Measurements from ENCODE around the gene KLHDC1.
"Not testable (repeated sequence)": the region's sequence is repeated elsewhere in the genome, so short reads cannot be mapped to it uniquely, and the experiment has no call there.

Gene KLHDC1, protein sequence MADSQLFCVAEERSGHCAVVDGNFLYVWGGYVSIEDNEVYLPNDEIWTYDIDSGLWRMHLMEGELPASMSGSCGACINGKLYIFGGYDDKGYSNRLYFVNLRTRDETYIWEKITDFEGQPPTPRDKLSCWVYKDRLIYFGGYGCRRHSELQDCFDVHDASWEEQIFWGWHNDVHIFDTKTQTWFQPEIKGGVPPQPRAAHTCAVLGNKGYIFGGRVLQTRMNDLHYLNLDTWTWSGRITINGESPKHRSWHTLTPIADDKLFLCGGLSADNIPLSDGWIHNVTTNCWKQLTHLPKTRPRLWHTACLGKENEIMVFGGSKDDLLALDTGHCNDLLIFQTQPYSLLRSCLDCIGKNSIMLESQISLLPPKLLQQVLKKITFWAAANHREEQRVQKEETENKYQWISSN

GRCh38 chr14:49692811-49693734, at the start of gene KLHDC1:
TSS of gene KLHDC1 (plus strand) at chr14:49693120. CDS start at chr14:49693195, 75 bp downstream.
- DNase-seq (ENCODE audit: insufficient read length, low spot score) (peak; percentile 47), FAIRE-seq (no peak)
- no peak for TF ChIP-seq CTCF (IDR thresholded peaks at IDR 0.05; ENCODE audit: insufficient read depth, missing control alignments)

GRCh38 chr14:49653508-49653907, 39.4 kb upstream of the KLHDC1 start:
- DNase-seq (ENCODE audit: insufficient read length, low spot score) (no peak), FAIRE-seq (no peak)
- TF ChIP-seq CTCF (IDR thresholded peaks at IDR 0.05; ENCODE audit: insufficient read depth, missing control alignments): no peak

DNA sequence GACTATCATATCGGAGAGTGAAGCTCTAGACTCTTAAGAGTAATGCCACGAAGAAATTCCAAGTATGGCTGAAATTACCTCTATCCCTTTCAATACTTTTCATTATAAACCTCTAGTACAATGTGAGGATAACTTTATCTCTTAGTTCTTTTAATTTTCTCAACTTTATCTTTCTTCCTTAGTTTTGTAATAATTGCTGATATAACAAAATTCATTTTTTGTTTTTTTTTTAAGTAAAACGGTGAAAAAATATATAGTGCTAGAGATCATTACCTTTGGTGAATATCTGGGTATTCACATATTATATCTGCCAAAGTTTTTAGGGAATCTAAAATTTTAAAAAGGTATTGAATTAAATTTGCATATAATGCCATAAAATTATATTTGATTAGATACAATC, 38.4 kb upstream of the KLHDC1 start:
- no peak for FAIRE-seq
- TF ChIP-seq CTCF (IDR thresholded peaks at IDR 0.05; ENCODE audit: insufficient read depth, missing control alignments): no peak

GRCh38 chr14:49657500-49657899, 35.4 kb upstream of the KLHDC1 start:
- DNase-seq (ENCODE audit: insufficient read length, low spot score); FAIRE-seq: not testable (repeated sequence)

More for the DNA sequence above, 38.4 kb upstream of the KLHDC1 start:
- no peak for DNase-seq (ENCODE audit: insufficient read length, low spot score)

DNA sequence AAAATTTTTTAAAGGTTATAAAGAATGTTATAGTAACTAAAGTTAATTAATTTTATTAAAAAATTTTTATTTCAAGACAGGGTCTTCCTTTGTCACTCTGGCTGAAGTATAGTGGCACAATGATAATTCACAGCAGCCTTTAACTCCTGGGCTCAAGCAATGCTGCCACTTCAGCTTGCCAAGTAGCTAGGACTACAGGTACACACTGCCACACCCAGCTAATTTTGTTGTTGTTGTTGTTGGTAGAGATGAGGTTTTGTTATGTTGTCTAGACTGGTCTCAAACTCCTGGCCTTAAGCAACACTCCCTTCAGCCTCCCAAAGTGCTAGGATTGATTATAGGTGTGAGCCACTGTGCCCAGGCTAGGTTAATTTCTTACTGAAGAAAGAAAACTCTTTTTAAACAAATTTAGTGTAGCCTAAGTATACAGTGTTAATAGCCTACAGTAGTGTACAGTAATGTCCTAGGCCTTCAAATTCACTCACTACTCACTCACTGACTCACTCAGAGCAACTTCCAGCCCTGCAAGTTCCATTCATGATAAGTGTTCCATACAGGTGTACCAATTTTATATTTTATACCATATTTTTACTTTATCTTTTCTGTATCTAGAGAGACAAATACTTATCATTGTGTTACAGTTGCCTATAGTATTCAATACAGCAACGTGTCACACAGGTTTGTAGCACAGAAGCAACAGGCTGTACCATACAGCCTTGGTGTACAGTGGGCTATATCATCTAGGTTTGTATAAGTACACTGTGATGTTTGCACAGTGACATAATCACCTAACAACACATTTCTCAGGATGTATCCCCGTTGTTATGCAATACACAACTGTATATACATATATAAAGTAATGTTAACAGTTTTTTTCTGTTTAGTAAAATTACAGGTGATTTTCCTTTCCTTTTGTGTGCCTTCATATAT, 33.1 kb upstream of the KLHDC1 start:
- no peak for FAIRE-seq
- no peak for TF ChIP-seq CTCF (IDR thresholded peaks at IDR 0.05; ENCODE audit: insufficient read depth, missing control alignments)

GRCh38 chr14:49670475-49670874, 22.4 kb upstream of the KLHDC1 start:
- no peak for TF ChIP-seq CTCF (IDR thresholded peaks at IDR 0.05; ENCODE audit: insufficient read depth, missing control alignments)
- no peak for FAIRE-seq
- DNase-seq (ENCODE audit: insufficient read length, low spot score): no peak

More for the DNA sequence above, 33.1 kb upstream of the KLHDC1 start:
- no peak for DNase-seq (ENCODE audit: insufficient read length, low spot score)

DNA sequence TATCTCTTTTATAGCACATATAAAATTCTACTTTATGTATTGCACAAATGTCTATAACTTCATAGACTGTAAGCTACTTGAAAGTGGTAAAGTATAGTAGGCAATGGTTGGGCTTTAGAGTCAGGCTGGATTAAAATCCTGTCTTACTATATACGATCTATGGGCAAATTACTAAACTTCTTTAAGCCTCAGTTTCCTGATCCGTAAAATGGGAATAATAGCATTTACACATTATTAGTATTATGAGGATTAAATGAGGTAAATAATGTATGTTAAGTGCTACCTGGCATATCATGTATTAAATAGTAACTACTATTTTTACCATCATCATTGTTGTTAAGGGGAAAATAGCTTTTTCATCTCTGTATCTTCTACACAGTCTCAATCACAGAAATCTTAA, 19.3 kb upstream of the KLHDC1 start:
- DNase-seq (ENCODE audit: insufficient read length, low spot score): no peak
- no peak for FAIRE-seq
- TF ChIP-seq CTCF (IDR thresholded peaks at IDR 0.05; ENCODE audit: insufficient read depth, missing control alignments): no peak

All from D721Med (cell line).